ENCODE measurements around the gene CDKL4. TPM values are rescaled to one million over a fixed set of nuclear protein-coding genes. Genes with fewer than 3 reads are reported as not detected.
"Not testable (repeated sequence)": the region's sequence is repeated elsewhere in the genome, so short reads cannot be mapped to it uniquely, and the experiment has no call there.

CDKL4 gene
- total RNA-seq, 1 donor from 2014 or later, result 2.0 TPM

GRCh38 chr2:39141334-39142271 lies 102.2 kb downstream of the CDKL4 start:
- Mint-ChIP-seq H3K27me3 (no peaks in the 10 kb centered on the region), H3K27ac (no peak overlapping the region), H3K36me3 (ENCODE audit: insufficient read depth) (no peaks in the 10 kb centered on the region), H3K4me3 (ENCODE audit: low read depth) (no peak overlapping the region), H3K9me3 (ENCODE audit: low read depth) (no peaks in the 10 kb centered on the region), H3K4me1 (ENCODE audit: low read depth) (peaks cover 6% of the 10 kb centered on the region)
- no peak for TF ChIP-seq CTCF (IDR thresholded peaks at IDR 0.05; ENCODE audit: unreplicated experiment)
- DNase-seq (ENCODE audit: low spot score, unreplicated experiment), result no peak

DNA sequence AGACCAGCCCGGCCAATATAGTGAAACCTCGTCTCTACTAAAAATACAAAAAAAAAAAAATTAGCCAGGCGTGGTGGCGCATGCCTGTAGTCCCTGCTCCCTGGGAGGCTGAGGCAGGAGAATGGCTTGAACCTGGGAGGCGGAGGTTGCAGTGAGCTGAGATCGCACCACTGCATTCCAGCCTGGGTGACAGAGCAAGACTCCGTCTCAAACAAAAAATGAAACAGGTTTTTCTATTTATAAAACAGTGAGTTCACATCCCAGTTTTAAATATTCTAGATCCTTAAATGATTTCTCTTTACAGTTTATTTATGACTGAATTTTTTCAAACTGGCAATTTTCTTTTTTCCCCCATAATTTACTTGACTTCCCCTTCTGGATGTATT lies 102.8 kb downstream of the CDKL4 start:
- H3K36me3 Mint-ChIP-seq (ENCODE audit: insufficient read depth); H3K9me3 Mint-ChIP-seq (ENCODE audit: low read depth); H3K27me3 Mint-ChIP-seq; H3K4me3 Mint-ChIP-seq (ENCODE audit: low read depth); H3K4me1 Mint-ChIP-seq (ENCODE audit: low read depth); DNase-seq (ENCODE audit: low spot score, unreplicated experiment); H3K27ac Mint-ChIP-seq: not testable (repeated sequence)

DNA sequence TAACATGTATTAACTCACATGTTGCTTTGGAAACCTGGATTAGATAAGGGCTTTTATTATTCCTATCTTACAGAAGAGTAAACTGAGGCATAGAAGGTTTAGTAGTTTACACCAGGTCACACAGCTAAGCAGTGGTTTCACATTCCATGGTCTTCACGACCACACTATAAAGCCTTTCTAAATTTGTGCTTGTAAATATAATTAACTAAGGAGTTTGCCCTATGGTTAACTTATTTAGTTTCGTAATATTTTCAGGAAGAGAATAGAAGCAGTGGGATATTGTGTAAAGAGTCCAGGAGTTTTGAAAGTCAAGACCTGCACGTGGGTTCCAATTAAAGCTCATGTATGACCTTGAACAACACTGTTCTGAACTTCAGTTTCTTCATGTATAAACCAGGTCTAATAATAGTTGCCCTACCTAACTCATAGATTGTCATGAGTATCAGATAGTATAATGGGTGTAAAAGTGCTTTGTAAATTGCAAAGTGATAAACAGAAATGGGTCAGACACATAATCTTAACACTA lies 103.4 kb downstream of the CDKL4 start:
- TF ChIP-seq CTCF (IDR thresholded peaks at IDR 0.05; ENCODE audit: unreplicated experiment), result no peak
- H3K27me3 Mint-ChIP-seq, result no peaks in the 10 kb centered on the region
- peaks cover 6% of the 10 kb centered on the region for H3K4me1 Mint-ChIP-seq (ENCODE audit: low read depth)
- no peaks in the 10 kb centered on the region for H3K9me3 Mint-ChIP-seq (ENCODE audit: low read depth)
- no peak for DNase-seq (ENCODE audit: low spot score, unreplicated experiment)
- H3K36me3 Mint-ChIP-seq (ENCODE audit: insufficient read depth), result no peaks in the 10 kb centered on the region
- H3K27ac Mint-ChIP-seq, result no peak overlapping the region
- H3K4me3 Mint-ChIP-seq (ENCODE audit: low read depth), result no peak overlapping the region

DNA sequence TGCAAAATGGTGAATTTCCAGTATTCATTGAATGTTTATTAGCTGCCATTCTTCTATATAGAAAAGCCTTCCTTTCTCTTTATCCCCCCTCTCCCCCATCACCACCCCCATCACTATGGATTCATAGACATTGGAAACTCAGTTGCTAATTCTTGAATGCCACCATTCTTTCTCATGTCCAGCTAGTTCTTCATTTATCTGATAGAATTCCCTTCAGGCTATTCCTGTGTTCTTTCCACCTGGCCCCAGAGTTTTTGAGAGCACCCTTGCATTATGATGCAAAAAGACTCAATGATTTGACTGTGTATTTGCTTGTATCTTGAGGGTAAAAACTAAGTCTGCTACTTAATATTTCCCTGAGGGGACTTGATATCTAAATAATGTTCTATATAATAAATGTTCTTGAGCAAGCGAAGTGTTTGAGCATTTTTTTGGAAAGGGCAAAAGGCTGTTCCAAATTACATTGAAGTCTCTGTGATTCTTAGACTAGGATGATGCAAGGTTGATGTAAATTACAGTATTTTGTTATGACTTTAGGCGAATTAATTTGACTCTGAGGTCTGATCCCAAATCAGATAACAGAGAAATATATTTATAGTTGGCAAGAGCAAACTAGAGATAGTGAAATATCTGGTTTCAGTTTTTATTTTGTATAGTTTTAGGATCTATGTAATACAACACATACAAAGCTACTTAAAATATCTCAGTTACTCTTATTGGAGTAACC lies 104.1 kb downstream of the CDKL4 start:
- H3K27ac Mint-ChIP-seq, result no peak overlapping the region
- TF ChIP-seq CTCF (IDR thresholded peaks at IDR 0.05; ENCODE audit: unreplicated experiment), result no peak
- H3K4me3 Mint-ChIP-seq (ENCODE audit: low read depth), result no peak overlapping the region
- H3K4me1 Mint-ChIP-seq (ENCODE audit: low read depth), result peaks cover 6% of the 10 kb centered on the region
- no peaks in the 10 kb centered on the region for H3K36me3 Mint-ChIP-seq (ENCODE audit: insufficient read depth)
- H3K27me3 Mint-ChIP-seq, result no peaks in the 10 kb centered on the region
- no peak for DNase-seq (ENCODE audit: low spot score, unreplicated experiment)
- no peaks in the 10 kb centered on the region for H3K9me3 Mint-ChIP-seq (ENCODE audit: low read depth)

- DNase-seq (ENCODE audit: low spot score, unreplicated experiment), result no peak
- Mint-ChIP-seq H3K9me3 (ENCODE audit: low read depth) (no peaks in the 10 kb centered on the region), H3K27me3 (no peaks in the 10 kb centered on the region), H3K4me1 (ENCODE audit: low read depth) (peaks cover 6% of the 10 kb centered on the region), H3K27ac (no peak overlapping the region), H3K36me3 (ENCODE audit: insufficient read depth) (no peaks in the 10 kb centered on the region), H3K4me3 (ENCODE audit: low read depth) (no peak overlapping the region)
- no peak for TF ChIP-seq CTCF (IDR thresholded peaks at IDR 0.05; ENCODE audit: unreplicated experiment)
Measured at GRCh38 chr2:39138837-39139211, 104.9 kb downstream of the CDKL4 start.

GRCh38 chr2:39138187-39138836 lies 105.5 kb downstream of the CDKL4 start:
- not testable (repeated sequence) for H3K9me3 Mint-ChIP-seq (ENCODE audit: low read depth); H3K27ac Mint-ChIP-seq; H3K27me3 Mint-ChIP-seq; H3K4me1 Mint-ChIP-seq (ENCODE audit: low read depth); H3K4me3 Mint-ChIP-seq (ENCODE audit: low read depth); H3K36me3 Mint-ChIP-seq (ENCODE audit: insufficient read depth); DNase-seq (ENCODE audit: low spot score, unreplicated experiment)

Measured in progenitor cell of endocrine pancreas (in vitro differentiated cells).